ENCODE results near the gene CLCN6.

CLCN6 gene

DNA sequence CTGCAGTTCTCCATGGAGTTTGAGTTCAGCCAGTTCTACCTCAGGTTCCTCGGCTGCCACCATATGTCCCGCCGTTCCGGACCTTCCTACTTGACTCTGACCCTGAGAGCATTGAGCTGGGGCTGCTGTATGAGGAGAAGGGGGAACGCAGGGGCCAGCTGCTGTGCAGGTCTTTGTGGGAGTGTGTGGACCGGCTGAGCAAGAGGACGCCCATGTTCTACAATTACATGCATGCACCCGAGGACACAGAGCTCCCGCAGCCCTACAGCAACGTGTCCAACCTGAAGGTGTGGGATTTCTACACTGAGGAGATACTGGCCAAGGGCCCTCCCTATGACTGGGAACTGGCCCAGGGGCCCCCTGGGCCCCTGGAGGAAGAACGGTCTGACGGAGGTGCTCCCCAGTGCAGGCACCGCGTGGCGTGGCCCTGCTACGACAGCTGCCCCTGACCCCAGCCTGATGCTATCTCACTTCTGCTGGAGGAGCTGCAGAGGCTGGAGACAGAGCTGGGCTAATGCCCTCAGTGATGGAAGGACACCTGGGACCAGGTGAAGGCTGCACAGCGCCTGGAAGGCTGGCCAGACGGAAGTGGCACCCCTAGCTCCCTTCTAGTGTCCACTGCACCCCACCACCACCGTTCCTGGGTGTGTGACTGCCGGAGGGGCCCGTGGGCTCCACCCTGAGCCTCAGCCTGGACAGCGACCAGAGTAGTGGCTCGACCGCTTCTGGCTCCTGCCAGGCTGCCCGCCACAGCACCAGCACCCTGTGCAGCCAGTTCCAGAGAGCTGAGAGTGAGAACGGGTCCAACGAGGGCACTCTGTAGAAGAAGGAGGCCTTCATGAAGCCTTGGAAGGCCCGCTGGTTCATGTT lies 73.6 kb downstream of the CLCN6 start:
- TF ChIP-seq TCF12 (IDR thresholded peaks at IDR 0.05; ENCODE audit: low read depth) (no peak), FOXM1 (IDR thresholded peaks at IDR 0.05; ENCODE audit: borderline replicate concordance, low read depth) (no peak), EP300 (IDR thresholded peaks at IDR 0.05; ENCODE audit: borderline replicate concordance) (no peak), ZBTB7A (IDR thresholded peaks at IDR 0.05; ENCODE audit: low read depth) (no peak), YY1 (IDR thresholded peaks at IDR 0.05; ENCODE audit: low read depth) (no peak), CEBPB (IDR thresholded peaks at IDR 0.05) (no peak), TEAD4 (IDR thresholded peaks at IDR 0.05) (no peak), NFIC (IDR thresholded peaks at IDR 0.05) (no peak)
- TF ChIP-seq, protein P1, sequence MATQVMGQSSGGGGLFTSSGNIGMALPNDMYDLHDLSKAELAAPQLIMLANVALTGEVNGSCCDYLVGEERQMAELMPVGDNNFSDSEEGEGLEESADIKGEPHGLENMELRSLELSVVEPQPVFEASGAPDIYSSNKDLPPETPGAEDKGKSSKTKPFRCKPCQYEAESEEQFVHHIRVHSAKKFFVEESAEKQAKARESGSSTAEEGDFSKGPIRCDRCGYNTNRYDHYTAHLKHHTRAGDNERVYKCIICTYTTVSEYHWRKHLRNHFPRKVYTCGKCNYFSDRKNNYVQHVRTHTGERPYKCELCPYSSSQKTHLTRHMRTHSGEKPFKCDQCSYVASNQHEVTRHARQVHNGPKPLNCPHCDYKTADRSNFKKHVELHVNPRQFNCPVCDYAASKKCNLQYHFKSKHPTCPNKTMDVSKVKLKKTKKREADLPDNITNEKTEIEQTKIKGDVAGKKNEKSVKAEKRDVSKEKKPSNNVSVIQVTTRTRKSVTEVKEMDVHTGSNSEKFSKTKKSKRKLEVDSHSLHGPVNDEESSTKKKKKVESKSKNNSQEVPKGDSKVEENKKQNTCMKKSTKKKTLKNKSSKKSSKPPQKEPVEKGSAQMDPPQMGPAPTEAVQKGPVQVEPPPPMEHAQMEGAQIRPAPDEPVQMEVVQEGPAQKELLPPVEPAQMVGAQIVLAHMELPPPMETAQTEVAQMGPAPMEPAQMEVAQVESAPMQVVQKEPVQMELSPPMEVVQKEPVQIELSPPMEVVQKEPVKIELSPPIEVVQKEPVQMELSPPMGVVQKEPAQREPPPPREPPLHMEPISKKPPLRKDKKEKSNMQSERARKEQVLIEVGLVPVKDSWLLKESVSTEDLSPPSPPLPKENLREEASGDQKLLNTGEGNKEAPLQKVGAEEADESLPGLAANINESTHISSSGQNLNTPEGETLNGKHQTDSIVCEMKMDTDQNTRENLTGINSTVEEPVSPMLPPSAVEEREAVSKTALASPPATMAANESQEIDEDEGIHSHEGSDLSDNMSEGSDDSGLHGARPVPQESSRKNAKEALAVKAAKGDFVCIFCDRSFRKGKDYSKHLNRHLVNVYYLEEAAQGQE (IDR thresholded peaks at IDR 0.05; ENCODE audit: low read depth) = 0 out of 2 replicates have a peak, but pooled peaks have one; percentile 24

DNA sequence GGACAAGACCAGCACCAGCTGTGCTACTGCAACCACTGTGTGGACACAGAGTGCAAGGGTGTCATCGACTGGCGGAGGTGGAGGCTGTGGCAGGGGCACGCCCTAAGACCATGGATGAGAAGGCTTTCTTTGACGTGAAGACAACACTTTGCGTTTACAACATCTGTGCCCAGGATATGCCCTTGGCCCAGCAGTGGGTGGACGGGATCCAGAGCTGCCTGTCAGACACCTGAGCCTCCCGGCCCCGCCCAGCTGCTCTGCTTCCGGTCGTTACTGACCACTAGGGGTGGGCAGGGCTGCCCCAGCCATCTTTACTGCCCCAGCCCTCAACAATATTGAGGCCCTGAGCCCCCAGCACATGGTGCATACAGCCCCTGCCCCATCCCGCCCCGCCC lies 74.2 kb downstream of the CLCN6 start:
- TF ChIP-seq RAD21 (IDR thresholded peaks at IDR 0.05; ENCODE audit: low read depth) = no peak
- TF ChIP-seq TAF1 (IDR thresholded peaks at IDR 0.05; ENCODE audit: low read depth) = no peak
- TF ChIP-seq NFIC (IDR thresholded peaks at IDR 0.05) = no peak
- no peak for TF ChIP-seq ZBTB7A (IDR thresholded peaks at IDR 0.05; ENCODE audit: low read depth)
- TF ChIP-seq EGR1 (IDR thresholded peaks at IDR 0.05) = no peak
- no peak for TF ChIP-seq YY1 (IDR thresholded peaks at IDR 0.05; ENCODE audit: low read depth)
- TF ChIP-seq, protein P2, sequence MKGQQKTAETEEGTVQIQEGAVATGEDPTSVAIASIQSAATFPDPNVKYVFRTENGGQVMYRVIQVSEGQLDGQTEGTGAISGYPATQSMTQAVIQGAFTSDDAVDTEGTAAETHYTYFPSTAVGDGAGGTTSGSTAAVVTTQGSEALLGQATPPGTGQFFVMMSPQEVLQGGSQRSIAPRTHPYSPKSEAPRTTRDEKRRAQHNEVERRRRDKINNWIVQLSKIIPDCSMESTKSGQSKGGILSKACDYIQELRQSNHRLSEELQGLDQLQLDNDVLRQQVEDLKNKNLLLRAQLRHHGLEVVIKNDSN (IDR thresholded peaks at IDR 0.05) = no peak
- TF ChIP-seq CREB1 (IDR thresholded peaks at IDR 0.05; ENCODE audit: low read depth) = no peak
- TF ChIP-seq FOXM1 (IDR thresholded peaks at IDR 0.05; ENCODE audit: borderline replicate concordance, low read depth) = no peak
- TF ChIP-seq, protein P1 (IDR thresholded peaks at IDR 0.05; ENCODE audit: low read depth) = no peak
- TF ChIP-seq TCF12 (IDR thresholded peaks at IDR 0.05; ENCODE audit: low read depth) = no peak
- TF ChIP-seq EP300 (IDR thresholded peaks at IDR 0.05; ENCODE audit: borderline replicate concordance) = no peak
- TF ChIP-seq CEBPB (IDR thresholded peaks at IDR 0.05) = no peak

DNA sequence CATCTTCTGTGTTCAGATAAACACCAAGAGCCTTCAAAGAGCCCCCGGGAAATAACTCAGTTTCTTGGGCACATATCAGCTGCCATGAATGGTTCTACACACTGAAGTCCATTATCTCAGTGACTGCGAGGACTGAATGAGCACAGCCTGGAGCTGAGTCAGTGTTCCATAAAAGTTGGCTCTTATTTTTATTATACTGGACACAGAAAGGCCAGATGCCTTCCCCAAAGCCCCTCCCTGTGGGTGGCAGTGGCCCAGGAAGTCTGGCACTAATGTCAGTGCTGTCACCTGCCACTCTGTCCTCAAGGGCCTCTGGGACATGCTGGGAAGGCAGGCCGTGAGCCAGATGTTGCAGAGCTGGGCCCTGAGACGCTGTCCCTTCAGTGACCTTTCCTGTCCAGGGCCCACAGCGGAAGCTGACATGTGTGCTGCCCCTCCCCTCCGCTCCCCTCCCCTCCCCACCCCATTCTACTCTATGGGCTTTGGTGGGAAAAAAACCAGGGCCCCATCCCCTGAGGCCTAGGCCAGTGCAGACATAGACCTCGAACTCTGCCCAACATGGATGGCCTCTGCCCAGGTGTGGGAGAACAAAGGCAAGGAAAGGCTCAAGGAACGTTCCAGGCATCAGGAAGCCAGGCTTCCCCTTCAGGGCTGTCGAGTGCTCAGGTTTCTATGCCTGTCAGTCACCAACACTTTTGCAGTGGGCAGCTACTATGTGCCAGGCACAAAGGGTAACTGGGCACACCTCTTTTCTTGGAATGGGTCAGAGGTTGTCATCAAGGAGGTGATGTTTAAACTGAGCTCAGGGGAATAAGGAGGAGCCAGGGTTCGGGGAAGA lies 75.1 kb downstream of the CLCN6 start:
- TF ChIP-seq CEBPB (IDR thresholded peaks at IDR 0.05) (no peak), FOXM1 (IDR thresholded peaks at IDR 0.05; ENCODE audit: borderline replicate concordance, low read depth) (no peak), NFIC (IDR thresholded peaks at IDR 0.05) (no peak), CREB1 (IDR thresholded peaks at IDR 0.05; ENCODE audit: low read depth) (no peak), TEAD4 (IDR thresholded peaks at IDR 0.05) (no peak), ZBTB7A (IDR thresholded peaks at IDR 0.05; ENCODE audit: low read depth) (no peak), EGR1 (IDR thresholded peaks at IDR 0.05) (no peak), EP300 (IDR thresholded peaks at IDR 0.05; ENCODE audit: borderline replicate concordance) (no peak), YY1 (IDR thresholded peaks at IDR 0.05; ENCODE audit: low read depth) (no peak), TCF12 (IDR thresholded peaks at IDR 0.05; ENCODE audit: low read depth) (no peak)
- TF ChIP-seq, protein P1 (IDR thresholded peaks at IDR 0.05; ENCODE audit: low read depth) = no peak
- TF ChIP-seq, protein P2 (IDR thresholded peaks at IDR 0.05) = no peak
- TF ChIP-seq, protein P3, sequence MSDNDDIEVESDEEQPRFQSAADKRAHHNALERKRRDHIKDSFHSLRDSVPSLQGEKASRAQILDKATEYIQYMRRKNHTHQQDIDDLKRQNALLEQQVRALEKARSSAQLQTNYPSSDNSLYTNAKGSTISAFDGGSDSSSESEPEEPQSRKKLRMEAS (IDR thresholded peaks at IDR 0.05) = no peak

Data from Ishikawa (cell line).